Brain microvascular endothelial cell (primary cell): ENCODE data around the gene CDKN2B-AS1.

Experiments
- DNase-seq: peaks from one replicate; pipeline ENCODE4 v3.0.0-alpha.2; 2020
- H3K27ac ChIP-seq: fragments of 250-450 bp; sonication (Bioruptor Pico); 2 replicates; pipeline ENCODE4 v1.5.1; 2020; ENCODE audit warnings: mild to moderate bottlenecking, moderate library complexity
- H3K27me3 ChIP-seq: fragments of 250-450 bp; sonication (Bioruptor Pico); replicated peaks from 2 replicates; pipeline ENCODE4 v1.5.1; 2020; ENCODE audit warnings: mild to moderate bottlenecking
- H3K36me3 ChIP-seq: fragments of 250-450 bp; sonication (Bioruptor Pico); replicated peaks from 2 replicates; pipeline ENCODE4 v1.5.1; 2020; ENCODE audit warnings: mild to moderate bottlenecking
- H3K4me3 ChIP-seq: 2 replicates; pipeline ENCODE4 v1.5.1; 2011; ENCODE audit warnings: low read depth, mild to moderate bottlenecking, control low read depth, low read length, moderate library complexity
- in situ Hi-C: cut with HindIII; loops from 2 replicates; pipeline ENCODE4 v1.10.0; 2017; ENCODE audit warnings: low sequenced_read_pairs, low pct_ligation_motif_present
- TF ChIP-seq, protein P1 (sequence below): IDR thresholded peaks from 2 replicates; pipeline ENCODE4 v1.5.1; 2011; ENCODE audit warnings: low read depth, mild to moderate bottlenecking, moderate library complexity, low read length, control low read depth, inconsistent platforms; ENCODE audit errors: missing control alignments

The CDKN2B-AS1 gene

DNA sequence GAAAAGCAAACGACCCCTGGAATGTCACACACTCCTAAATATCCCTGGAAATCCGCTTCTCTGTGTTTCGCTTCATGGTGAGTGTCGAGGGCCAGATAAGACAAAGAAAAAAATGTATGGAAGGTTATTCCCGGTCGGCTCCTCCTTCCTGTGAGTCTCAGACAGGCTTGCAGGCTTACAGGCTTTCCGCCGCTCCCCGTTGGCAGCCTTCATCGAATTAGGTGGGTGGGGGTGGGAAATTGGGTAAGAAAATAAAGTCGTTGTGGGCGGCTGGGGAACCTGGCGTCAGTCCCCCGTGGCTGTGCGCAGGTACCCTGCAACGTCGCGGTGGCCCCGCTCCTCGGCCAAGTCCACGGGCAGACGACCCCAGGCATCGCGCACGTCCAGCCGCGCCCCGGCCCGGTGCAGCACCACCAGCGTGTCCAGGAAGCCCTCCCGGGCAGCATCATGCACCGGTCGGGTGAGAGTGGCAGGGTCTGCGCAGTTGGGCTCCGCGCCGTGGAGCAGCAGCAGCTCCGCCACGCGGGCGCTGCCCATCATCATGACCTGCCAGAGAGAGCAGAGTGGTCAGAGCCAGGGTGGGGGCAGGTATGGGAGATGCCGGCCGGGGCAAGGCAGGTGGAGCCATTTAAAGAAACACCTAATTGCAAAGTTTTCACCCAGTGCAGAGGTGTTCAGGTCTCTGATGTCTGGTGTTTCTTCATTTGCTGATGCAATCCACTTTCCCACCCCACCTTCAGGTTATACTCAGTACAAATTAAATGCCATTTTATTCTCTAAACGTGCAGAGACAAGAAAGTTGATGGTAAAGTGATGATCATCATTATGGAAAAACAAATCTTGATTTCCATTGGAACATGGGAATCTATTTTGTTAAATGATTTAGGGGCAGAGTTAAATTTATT lies 11.4 kb downstream of the CDKN2B-AS1 start:
- TF ChIP-seq, protein P1, sequence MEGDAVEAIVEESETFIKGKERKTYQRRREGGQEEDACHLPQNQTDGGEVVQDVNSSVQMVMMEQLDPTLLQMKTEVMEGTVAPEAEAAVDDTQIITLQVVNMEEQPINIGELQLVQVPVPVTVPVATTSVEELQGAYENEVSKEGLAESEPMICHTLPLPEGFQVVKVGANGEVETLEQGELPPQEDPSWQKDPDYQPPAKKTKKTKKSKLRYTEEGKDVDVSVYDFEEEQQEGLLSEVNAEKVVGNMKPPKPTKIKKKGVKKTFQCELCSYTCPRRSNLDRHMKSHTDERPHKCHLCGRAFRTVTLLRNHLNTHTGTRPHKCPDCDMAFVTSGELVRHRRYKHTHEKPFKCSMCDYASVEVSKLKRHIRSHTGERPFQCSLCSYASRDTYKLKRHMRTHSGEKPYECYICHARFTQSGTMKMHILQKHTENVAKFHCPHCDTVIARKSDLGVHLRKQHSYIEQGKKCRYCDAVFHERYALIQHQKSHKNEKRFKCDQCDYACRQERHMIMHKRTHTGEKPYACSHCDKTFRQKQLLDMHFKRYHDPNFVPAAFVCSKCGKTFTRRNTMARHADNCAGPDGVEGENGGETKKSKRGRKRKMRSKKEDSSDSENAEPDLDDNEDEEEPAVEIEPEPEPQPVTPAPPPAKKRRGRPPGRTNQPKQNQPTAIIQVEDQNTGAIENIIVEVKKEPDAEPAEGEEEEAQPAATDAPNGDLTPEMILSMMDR: no peak
- Histone ChIP-seq H3K36me3 (peaks cover 27% of the 10 kb centered on the region), H3K27ac (peak overlapping the region; percentile 89), H3K4me3 (peak overlapping the region; percentile 94), H3K27me3 (no peaks in the 10 kb centered on the region)
- no peak for DNase-seq
- in situ Hi-C loops: loop anchor here (25.0 kb wide), 1 partner anchor 194 kb away; the partner anchor contains the start of gene MTAP

DNA sequence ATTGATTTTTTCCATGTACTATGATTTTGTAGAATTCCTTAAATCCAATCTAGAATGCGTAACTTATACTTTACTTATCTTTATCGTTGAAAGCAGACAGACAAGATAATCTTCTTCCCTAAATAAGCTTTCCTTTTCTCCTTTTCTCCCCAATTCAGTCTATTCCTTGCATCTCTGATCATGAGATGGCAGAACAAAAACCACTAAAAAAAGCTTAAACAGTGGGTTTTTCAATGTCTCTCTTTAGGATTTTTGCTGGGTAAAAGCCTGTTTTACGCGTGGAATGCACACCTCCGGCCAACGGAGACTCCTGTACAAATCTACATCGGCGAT lies 13.8 kb downstream of the CDKN2B-AS1 start:
- TF ChIP-seq, protein P1: no peak
- in situ Hi-C loops: loop anchor here (25.0 kb wide), 1 partner anchor 196 kb away; the partner anchor contains the start of gene MTAP
- Histone ChIP-seq H3K4me3 (peak overlapping the region; percentile 94), H3K27ac (peak overlapping the region; percentile 89), H3K27me3 (no peaks in the 10 kb centered on the region), H3K36me3 (peaks cover 27% of the 10 kb centered on the region)
- no peak for DNase-seq

DNA sequence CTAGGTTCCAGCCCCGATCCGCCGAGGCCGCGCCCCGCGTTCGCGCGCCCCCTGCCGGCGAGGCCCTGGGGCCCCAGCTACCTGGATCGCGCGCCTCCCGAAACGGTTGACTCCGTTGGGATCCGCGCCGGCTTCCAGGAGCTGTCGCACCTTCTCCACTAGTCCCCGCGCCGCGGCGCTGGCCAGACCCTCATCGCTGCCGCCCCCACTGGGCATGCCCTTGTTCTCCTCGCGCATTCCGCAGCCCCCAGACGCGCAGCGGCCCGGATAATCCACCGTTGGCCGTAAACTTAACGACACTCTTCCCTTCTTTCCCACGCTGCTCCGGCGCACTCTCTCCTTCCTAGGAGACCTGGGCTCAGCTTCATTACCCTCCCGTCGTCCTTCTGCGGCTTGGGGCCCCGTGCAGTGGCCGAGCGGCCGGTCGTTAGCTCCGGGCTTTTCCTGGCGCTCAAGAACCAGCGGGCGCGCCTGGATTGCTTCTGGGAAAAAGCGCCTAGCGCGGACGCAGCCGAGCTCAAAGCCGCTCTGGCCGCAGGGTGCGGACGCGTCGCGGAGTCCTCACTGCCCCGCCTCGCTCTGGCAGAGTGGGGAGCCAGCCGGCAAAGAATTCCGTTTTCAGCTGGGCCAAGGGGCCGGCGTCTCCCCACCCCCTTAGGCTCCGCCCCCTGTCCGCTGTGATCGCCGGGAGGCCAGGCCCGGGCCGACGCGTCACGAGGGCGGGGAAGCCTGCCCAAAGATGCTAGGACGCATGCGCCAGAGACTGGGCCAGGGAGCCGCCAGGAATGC lies 14.3 kb downstream of the CDKN2B-AS1 start, which contains the start of gene CDKN2B:
CDKN2B (minus strand) TSS at position 589 of the 789 bp plus-strand sequence; CDS start at position 237, 352 bp downstream.
- H3K4me3 ChIP-seq: peak within 1 kb of the TSS; percentile 94
- H3K36me3 ChIP-seq: peaks cover 26% of the 10 kb centered on the region
- in situ Hi-C loops: loop anchor here (25.0 kb wide), 1 partner anchor 197 kb away; the partner anchor contains the start of gene MTAP
- DNase-seq: peak; percentile 92
- no peaks in the 10 kb centered on the region for H3K27me3 ChIP-seq
- peak within 1 kb of the TSS; percentile 89 for H3K27ac ChIP-seq
- TF ChIP-seq, protein P1: peak; percentile 62

DNA sequence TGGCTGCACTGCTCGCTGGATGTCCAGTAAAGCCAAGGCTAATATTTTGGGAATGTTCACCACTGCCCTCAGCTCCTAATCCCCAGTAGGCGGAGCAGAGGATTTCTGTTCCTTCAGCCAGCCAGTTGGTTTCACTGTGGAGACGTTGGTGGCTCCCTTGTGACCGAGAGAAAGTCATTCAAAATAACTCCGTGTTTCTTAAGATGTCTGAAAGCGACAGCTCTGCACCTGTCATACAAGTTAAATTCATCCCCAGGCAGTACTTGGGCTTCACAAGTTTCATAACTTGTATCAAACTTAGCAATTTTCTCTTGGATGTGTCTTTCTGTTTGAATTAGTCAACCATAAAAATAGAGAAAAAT lies 14.9 kb downstream of the CDKN2B-AS1 start:
- peak overlapping the region; percentile 94 for H3K4me3 ChIP-seq
- TF ChIP-seq, protein P1: no peak
- H3K36me3 ChIP-seq: peaks cover 20% of the 10 kb centered on the region
- no peak overlapping the region for H3K27ac ChIP-seq
- in situ Hi-C loops: loop anchor here (25.0 kb wide), 1 partner anchor 197 kb away; the partner anchor contains the start of gene MTAP
- no peaks in the 10 kb centered on the region for H3K27me3 ChIP-seq
- no peak for DNase-seq

DNA sequence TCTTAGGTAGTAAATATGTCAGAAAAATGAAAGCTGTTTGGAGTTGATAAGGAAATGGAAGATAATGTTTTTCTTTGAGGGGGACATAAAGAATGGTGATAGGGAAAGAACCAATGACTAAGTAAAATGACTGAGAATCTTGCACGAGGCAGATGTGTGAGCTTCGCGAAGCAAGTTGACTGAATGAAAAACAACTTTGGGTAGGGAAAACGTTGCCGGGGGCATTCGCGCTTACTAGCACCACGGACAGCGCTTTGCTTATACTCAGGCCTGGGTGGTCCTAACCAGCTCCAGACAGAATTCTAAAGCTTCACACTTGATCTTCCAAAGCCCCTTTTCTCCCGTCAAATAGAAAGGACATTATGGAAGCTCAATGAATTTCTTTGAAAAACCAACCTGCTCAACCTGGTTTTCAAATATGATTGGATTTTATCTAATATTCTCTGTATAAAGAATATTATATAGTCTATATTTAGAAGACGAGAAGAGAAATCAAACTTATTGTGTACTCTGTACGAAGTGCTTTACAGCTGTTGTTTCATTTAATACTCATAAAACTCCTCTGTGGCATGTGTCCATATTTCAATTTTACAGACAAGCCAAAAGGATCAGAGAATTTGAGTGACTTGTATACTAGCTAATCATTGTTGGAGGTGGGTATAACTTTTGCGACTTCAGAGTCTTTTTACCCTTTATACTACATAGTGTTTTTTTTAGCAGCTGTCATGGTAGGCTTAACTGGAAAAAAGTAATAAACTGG lies 16.5 kb downstream of the CDKN2B-AS1 start:
- H3K4me3 ChIP-seq: no peak overlapping the region
- peaks cover 4% of the 10 kb centered on the region for H3K36me3 ChIP-seq
- in situ Hi-C loops: loop anchor here (25.0 kb wide), 1 partner anchor 199 kb away; the partner anchor contains the start of gene MTAP
- no peak overlapping the region for H3K27ac ChIP-seq
- H3K27me3 ChIP-seq: no peaks in the 10 kb centered on the region
- TF ChIP-seq, protein P1: no peak
- DNase-seq: no peak
